ENCODE measurements around the gene CXCL1.

Gene CXCL1

GRCh38 chr4:73869130-73870055, at the start of gene CXCL1:
CXCL1 (plus strand) TSS chr4:73869393; CDS start chr4:73869471, 78 bp downstream.
- peaks cover 28 to 34% of the 10 kb centered on the region in 2 donors for H3K27me3 Mint-ChIP-seq
- ATAC-seq (replicated peaks) = peak in 1 of 2 donors; percentile 29
- no peaks in the 10 kb centered on the region for H3K36me3 Mint-ChIP-seq
- H3K9me3 Mint-ChIP-seq = peaks cover 0 to 4% of the 10 kb centered on the region in 2 donors
- peaks cover 3 to 15% of the 10 kb centered on the region in 2 donors for H3K4me1 Mint-ChIP-seq
- peak within 1 kb of the TSS; percentile 21 to 62 for H3K4me3 Mint-ChIP-seq
- no peak within 1 kb of the TSS for H3K27ac Mint-ChIP-seq
- no peak for DNase-seq

GRCh38 chr4:73821325-73821724, 47.9 kb upstream of the CXCL1 start:
- Mint-ChIP-seq H3K4me1 (no peaks in the 10 kb centered on the region), H3K4me3 (no peak overlapping the region), H3K36me3 (no peaks in the 10 kb centered on the region), H3K9me3 (peaks cover 0 to 2% of the 10 kb centered on the region in 2 donors), H3K27me3 (peaks cover 0 to 4% of the 10 kb centered on the region in 2 donors), H3K27ac (no peak overlapping the region)
- ATAC-seq (replicated peaks) (no peak), DNase-seq (no peak)

- Mint-ChIP-seq H3K9me3 (peaks cover 0 to 6% of the 10 kb centered on the region in 2 donors), H3K27ac (no peak overlapping the region), H3K27me3 (peaks cover 0 to 4% of the 10 kb centered on the region in 2 donors), H3K4me3 (no peak overlapping the region), H3K36me3 (no peaks in the 10 kb centered on the region), H3K4me1 (no peaks in the 10 kb centered on the region)
- DNase-seq (no peak), ATAC-seq (replicated peaks) (no peak)
Observed at GRCh38 chr4:73822389-73822788, 46.8 kb upstream of the CXCL1 start.

- DNase-seq (no peak), ATAC-seq (replicated peaks) (no peak)
- Mint-ChIP-seq H3K27ac (no peak overlapping the region), H3K4me3 (no peak overlapping the region), H3K4me1 (no peaks in the 10 kb centered on the region), H3K27me3 (peaks cover 0 to 4% of the 10 kb centered on the region in 2 donors), H3K36me3 (no peaks in the 10 kb centered on the region), H3K9me3 (peaks cover 4 to 8% of the 10 kb centered on the region in 2 donors)
Observed at GRCh38 chr4:73822812-73823504, 46.2 kb upstream of the CXCL1 start.

GRCh38 chr4:73823760-73824159, 45.4 kb upstream of the CXCL1 start:
- no peaks in the 10 kb centered on the region for H3K4me1 Mint-ChIP-seq
- no peak overlapping the region for H3K27ac Mint-ChIP-seq
- peaks cover 0 to 4% of the 10 kb centered on the region in 2 donors for H3K27me3 Mint-ChIP-seq
- H3K4me3 Mint-ChIP-seq = no peak overlapping the region
- peaks cover 4 to 8% of the 10 kb centered on the region in 2 donors for H3K9me3 Mint-ChIP-seq
- ATAC-seq (replicated peaks) (no peak), DNase-seq (no peak)
- H3K36me3 Mint-ChIP-seq = no peaks in the 10 kb centered on the region

- Mint-ChIP-seq H3K4me1 (no peaks in the 10 kb centered on the region), H3K27me3 (peaks cover 0 to under 1% of the 10 kb centered on the region in 2 donors), H3K27ac (no peak overlapping the region), H3K4me3 (no peak overlapping the region), H3K9me3 (peaks cover 4 to 6% of the 10 kb centered on the region in 2 donors), H3K36me3 (no peaks in the 10 kb centered on the region)
- no peak for ATAC-seq (replicated peaks)
- DNase-seq = no peak
Observed at GRCh38 chr4:73828956-73829355, 40.2 kb upstream of the CXCL1 start.

- Mint-ChIP-seq H3K27ac (no peak overlapping the region), H3K36me3 (no peaks in the 10 kb centered on the region), H3K27me3 (peaks cover 3 to 5% of the 10 kb centered on the region in 2 donors), H3K9me3 (peaks cover 4 to 6% of the 10 kb centered on the region in 2 donors), H3K4me1 (peaks cover 0 to 2% of the 10 kb centered on the region in 2 donors), H3K4me3 (no peak overlapping the region)
- ATAC-seq (replicated peaks) (no peak), DNase-seq (no peak)
Observed at GRCh38 chr4:73831569-73831968, 37.6 kb upstream of the CXCL1 start.

- Mint-ChIP-seq H3K36me3 (no peaks in the 10 kb centered on the region), H3K4me1 (peaks cover 3 to 7% of the 10 kb centered on the region in 2 donors), H3K27ac (no peak overlapping the region), H3K27me3 (peaks cover 11 to 16% of the 10 kb centered on the region in 2 donors), H3K4me3 (no peak overlapping the region), H3K9me3 (peaks cover 2 to 3% of the 10 kb centered on the region in 2 donors)
- ATAC-seq (replicated peaks) = no peak
- DNase-seq = no peak
Observed at GRCh38 chr4:73832651-73833237, 36.4 kb upstream of the CXCL1 start.

GRCh38 chr4:73836373-73837279, 32.6 kb upstream of the CXCL1 start, which contains the start of gene CXCL6:
CXCL6 (plus strand) TSS chr4:73836678; CDS start chr4:73836751, 73 bp downstream.
- H3K27me3 Mint-ChIP-seq = peaks cover 21 to 28% of the 10 kb centered on the region in 2 donors
- peaks cover 3 to 7% of the 10 kb centered on the region in 2 donors for H3K4me1 Mint-ChIP-seq
- ATAC-seq (replicated peaks) (no peak), DNase-seq (no peak)
- no peaks in the 10 kb centered on the region for H3K9me3 Mint-ChIP-seq
- H3K36me3 Mint-ChIP-seq = no peaks in the 10 kb centered on the region
- no peak within 1 kb of the TSS for H3K27ac Mint-ChIP-seq
- peak within 1 kb of the TSS in 1 of 2 donors; percentile 44 for H3K4me3 Mint-ChIP-seq

- Mint-ChIP-seq H3K4me3 (no peak overlapping the region), H3K4me1 (peaks cover 3 to 7% of the 10 kb centered on the region in 2 donors), H3K27ac (no peak overlapping the region), H3K36me3 (no peaks in the 10 kb centered on the region), H3K27me3 (peaks cover 21 to 28% of the 10 kb centered on the region in 2 donors), H3K9me3 (no peaks in the 10 kb centered on the region)
- ATAC-seq (replicated peaks) = no peak
- no peak for DNase-seq
Observed at GRCh38 chr4:73839071-73839470, 30.1 kb upstream of the CXCL1 start.

- ATAC-seq (replicated peaks) = no peak
- H3K4me1 Mint-ChIP-seq = peaks cover 3 to 7% of the 10 kb centered on the region in 2 donors
- H3K36me3 Mint-ChIP-seq = no peaks in the 10 kb centered on the region
- no peak overlapping the region for H3K4me3 Mint-ChIP-seq
- no peak for DNase-seq
- H3K9me3 Mint-ChIP-seq = no peaks in the 10 kb centered on the region
- peaks cover 21 to 28% of the 10 kb centered on the region in 2 donors for H3K27me3 Mint-ChIP-seq
- no peak overlapping the region for H3K27ac Mint-ChIP-seq
Observed at GRCh38 chr4:73839715-73840114, 29.5 kb upstream of the CXCL1 start.

- Mint-ChIP-seq H3K27me3 (peaks cover 20 to 24% of the 10 kb centered on the region in 2 donors), H3K36me3 (no peaks in the 10 kb centered on the region), H3K9me3 (no peaks in the 10 kb centered on the region), H3K4me3 (no peak overlapping the region), H3K27ac (no peak overlapping the region), H3K4me1 (peaks cover 3 to 7% of the 10 kb centered on the region in 2 donors)
- no peak for ATAC-seq (replicated peaks)
- no peak for DNase-seq
Observed at GRCh38 chr4:73841243-73841925, 27.8 kb upstream of the CXCL1 start.

GRCh38 chr4:73842696-73843095, 26.5 kb upstream of the CXCL1 start:
- no peaks in the 10 kb centered on the region for H3K4me1 Mint-ChIP-seq
- no peak overlapping the region for H3K4me3 Mint-ChIP-seq
- peaks cover 11 to 12% of the 10 kb centered on the region in 2 donors for H3K27me3 Mint-ChIP-seq
- DNase-seq (no peak), ATAC-seq (replicated peaks) (no peak)
- no peak overlapping the region for H3K27ac Mint-ChIP-seq
- H3K9me3 Mint-ChIP-seq = no peaks in the 10 kb centered on the region
- H3K36me3 Mint-ChIP-seq = no peaks in the 10 kb centered on the region
